OCI-LY3 (cell line): ENCODE data around the gene GID4.

Source experiments
- H2AFZ ChIP-seq: fragments of 200-600, 300-600 bp; shearing (Covaris generic); 2 replicates; pipeline ENCODE4 v1.6.0; 2014; ENCODE audit warnings: antibody characterized with exemption, low read depth, low read length
- H3K27ac ChIP-seq: fragments of 200-600, 300-600 bp; sonication (generic); 2 replicates; pipeline ENCODE4 v1.5.1; 2014; ENCODE audit warnings: mild to moderate bottlenecking, low read length, moderate library complexity, mixed read lengths
- H3K27me3 ChIP-seq: fragments of 200-600, 300-600 bp; sonication (generic); 2 replicates; pipeline ENCODE4 v1.6.1; 2014; ENCODE audit warnings: low read depth, low read length, mixed read lengths
- H3K36me3 ChIP-seq: fragments of 200-600, 300-600 bp; sonication (generic); replicated peaks from 2 replicates; pipeline ENCODE3; 2014; ENCODE audit warnings: low read depth, low read length, mixed read lengths
- H3K4me1 ChIP-seq: fragments of 300-600, 200-600 bp; sonication (generic); 2 replicates; pipeline ENCODE4 v1.6.1; 2014; ENCODE audit warnings: low read length, mixed read lengths
- H3K4me2 ChIP-seq: fragments of 200-600, 300-600 bp; sonication (generic); 2 replicates; pipeline ENCODE4 v1.6.1; 2014; ENCODE audit warnings: low read length, mixed read lengths
- H3K4me3 ChIP-seq: fragments of 300-600, 200-600 bp; sonication (generic); 2 replicates; pipeline ENCODE4 v1.5.1; 2014; ENCODE audit warnings: antibody characterized with exemption, mild to moderate bottlenecking, low read length, moderate library complexity
- H3K79me2 ChIP-seq: fragments of 300-600, 200-600 bp; shearing (Covaris generic); 2 replicates; pipeline ENCODE4 v1.6.1; 2014; ENCODE audit warnings: mild to moderate bottlenecking, low read length, mixed read lengths
- H3K9ac ChIP-seq: fragments of 300-600, 200-600 bp; shearing (Covaris generic); 2 replicates; pipeline ENCODE4 v1.6.0; 2014; ENCODE audit warnings: mild to moderate bottlenecking, low read length, moderate library complexity
- H3K9me3 ChIP-seq: fragments of 200-600, 300-600 bp; shearing (Covaris generic); 2 replicates; pipeline ENCODE4 v1.6.1; 2014; ENCODE audit warnings: low read length, mixed read lengths; ENCODE audit not compliant: insufficient read depth
- H4K20me1 ChIP-seq: fragments of 200-600, 300-600 bp; sonication (generic); 2 replicates; pipeline ENCODE4 v1.6.1; 2016; ENCODE audit warnings: low read length, mixed read lengths; ENCODE audit not compliant: insufficient read depth
- CTCF ChIP-seq: fragments of 200-600, 300-600 bp; sonication (generic); IDR thresholded peaks from 2 replicates; pipeline ENCODE4 v1.5.1; 2014; ENCODE audit warnings: antibody characterized with exemption, low read length, low read depth
- EZH2phosphoT487 ChIP-seq: fragments of 200-600 bp; shearing (Covaris generic); IDR thresholded peaks from 2 replicates; pipeline ENCODE4 v1.6.1; 2018; ENCODE audit warnings: antibody characterized with exemption, mixed run types, low read depth

GID4 gene

GRCh38 chr17:18020971-18021370 lies 18.2 kb upstream of the GID4 start:
- Histone ChIP-seq H3K4me3 (no peak overlapping the region), H3K4me2 (no peak overlapping the region), H3K27me3 (no peaks in the 10 kb centered on the region), H3K36me3 (no peaks in the 10 kb centered on the region), H3K79me2 (no peaks in the 10 kb centered on the region), H3K9ac (no peak overlapping the region), H3K27ac (no peak overlapping the region), H4K20me1 (no peaks in the 10 kb centered on the region), H2AFZ (no peak overlapping the region), H3K4me1 (no peaks in the 10 kb centered on the region), H3K9me3 (no peaks in the 10 kb centered on the region)
- TF ChIP-seq EZH2phosphoT487 (no peak), CTCF (no peak)

GRCh38 chr17:18021372-18021771 lies 17.8 kb upstream of the GID4 start:
- Histone ChIP-seq H3K27ac (no peak overlapping the region), H4K20me1 (no peaks in the 10 kb centered on the region), H3K36me3 (no peaks in the 10 kb centered on the region), H3K9ac (no peak overlapping the region), H3K79me2 (no peaks in the 10 kb centered on the region), H2AFZ (no peak overlapping the region), H3K9me3 (no peaks in the 10 kb centered on the region), H3K4me3 (no peak overlapping the region), H3K4me2 (no peak overlapping the region), H3K27me3 (no peaks in the 10 kb centered on the region), H3K4me1 (no peaks in the 10 kb centered on the region)
- no peak for TF ChIP-seq EZH2phosphoT487
- no peak for TF ChIP-seq CTCF

- no peak for TF ChIP-seq CTCF
- TF ChIP-seq EZH2phosphoT487 = no peak
- Histone ChIP-seq H3K4me1 (no peaks in the 10 kb centered on the region), H3K79me2 (no peaks in the 10 kb centered on the region), H3K9ac (no peak overlapping the region), H3K4me2 (no peak overlapping the region), H3K4me3 (no peak overlapping the region), H4K20me1 (no peaks in the 10 kb centered on the region), H3K9me3 (no peaks in the 10 kb centered on the region), H2AFZ (no peak overlapping the region), H3K27me3 (no peaks in the 10 kb centered on the region), H3K27ac (no peak overlapping the region), H3K36me3 (no peaks in the 10 kb centered on the region)
These were observed 13.8 kb upstream of the GID4 start for GRCh38 chr17:18025241-18025944.

GRCh38 chr17:18025945-18026776 lies 13.0 kb upstream of the GID4 start:
- no peaks in the 10 kb centered on the region for H3K79me2 ChIP-seq
- H2AFZ ChIP-seq = no peak overlapping the region
- no peaks in the 10 kb centered on the region for H3K4me1 ChIP-seq
- no peak overlapping the region for H3K4me2 ChIP-seq
- H3K9ac ChIP-seq = no peak overlapping the region
- no peak overlapping the region for H3K27ac ChIP-seq
- TF ChIP-seq EZH2phosphoT487 (no peak), CTCF (no peak)
- no peak overlapping the region for H3K4me3 ChIP-seq
- H3K27me3 ChIP-seq = no peaks in the 10 kb centered on the region
- no peaks in the 10 kb centered on the region for H3K36me3 ChIP-seq
- H4K20me1 ChIP-seq = no peaks in the 10 kb centered on the region
- H3K9me3 ChIP-seq = no peaks in the 10 kb centered on the region
